ENCODE measurements around the gene ENPP6.
"Not testable (repeated sequence)": the region's sequence is repeated elsewhere in the genome, so short reads cannot be mapped to it uniquely, and the experiment has no call there.

ENPP6 gene

GRCh38 chr4:184051262-184051661, 166.4 kb downstream of the ENPP6 start:
- DNase-seq: not testable (repeated sequence)

- no peak for DNase-seq
Measured at GRCh38 chr4:184046148-184046547, 171.5 kb downstream of the ENPP6 start.

GRCh38 chr4:184041156-184041555, 176.5 kb downstream of the ENPP6 start:
- DNase-seq: no peak

GRCh38 chr4:184039963-184040383, 177.7 kb downstream of the ENPP6 start:
- DNase-seq: no peak

All from HCEC 1CT (cell line).